ENCODE results near the gene ZBTB47. TPM values are rescaled to one million over a fixed set of nuclear protein-coding genes. Genes with fewer than 3 reads are reported as not detected.

ZBTB47 gene
- polyA plus RNA-seq, 1 donor = 36.9 TPM

DNA sequence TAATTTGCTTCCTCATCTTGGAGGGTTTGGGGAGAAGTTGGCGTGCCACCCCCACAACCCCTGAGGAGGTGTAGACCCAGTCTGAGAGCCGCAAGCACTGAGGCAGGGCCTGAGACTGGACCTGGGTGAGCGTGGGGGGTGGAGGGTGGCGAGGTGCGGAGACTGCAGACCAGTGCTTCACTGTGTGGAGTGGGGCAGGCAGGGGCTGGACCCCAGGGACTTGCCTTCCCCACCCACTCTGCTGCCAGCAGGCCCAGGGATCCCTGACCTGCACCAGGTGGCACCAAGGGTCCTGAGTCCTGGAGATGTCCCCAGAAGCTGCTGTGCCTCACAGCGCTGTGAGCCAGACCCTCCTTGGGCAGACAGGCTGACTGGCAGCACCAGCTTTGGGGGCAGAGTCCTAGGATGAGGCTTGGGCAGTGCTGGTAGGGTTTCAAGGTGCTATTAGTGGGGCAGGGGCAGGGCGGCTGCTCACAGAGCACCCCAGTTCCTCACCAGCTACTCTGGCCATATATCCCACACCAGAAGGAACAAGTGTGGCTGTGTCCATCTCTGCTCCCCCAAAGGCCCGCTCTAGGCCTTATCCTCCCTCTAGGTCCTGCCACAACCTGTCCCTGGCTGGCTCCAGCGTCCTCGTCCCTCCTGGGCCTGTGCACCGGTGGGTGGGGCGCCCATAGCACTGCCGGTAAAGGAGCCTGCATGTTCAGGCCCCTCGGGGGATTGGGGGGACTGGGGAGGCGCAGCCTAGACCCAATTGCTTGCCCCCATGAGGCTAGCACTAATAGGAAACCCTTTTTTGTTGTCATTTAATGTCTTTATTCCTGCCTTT is 11.8 kb downstream of the ZBTB47 start:
- no peak for DNase-seq (ENCODE audit: low read depth)

DNA sequence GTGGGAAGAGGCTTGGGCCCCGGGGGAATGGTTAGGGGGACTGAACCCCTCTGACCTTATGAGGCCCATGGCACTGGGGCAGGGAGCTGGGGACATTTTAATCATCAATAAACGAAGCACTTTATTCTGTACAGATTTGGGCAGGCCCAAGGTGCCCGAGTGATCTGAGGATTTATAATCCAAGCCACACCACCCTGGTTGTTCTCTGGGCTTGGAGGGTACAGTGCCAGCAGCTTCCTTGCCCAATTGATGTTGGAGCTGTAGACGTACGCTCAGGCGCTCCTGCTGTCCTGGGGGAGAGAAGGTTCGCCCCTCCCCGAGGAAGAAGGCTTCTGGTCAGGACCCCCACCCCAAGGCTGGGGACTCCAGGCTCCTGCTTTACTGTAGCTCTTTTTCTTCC is 12.5 kb downstream of the ZBTB47 start:
- DNase-seq (ENCODE audit: low read depth) = no peak

DNA sequence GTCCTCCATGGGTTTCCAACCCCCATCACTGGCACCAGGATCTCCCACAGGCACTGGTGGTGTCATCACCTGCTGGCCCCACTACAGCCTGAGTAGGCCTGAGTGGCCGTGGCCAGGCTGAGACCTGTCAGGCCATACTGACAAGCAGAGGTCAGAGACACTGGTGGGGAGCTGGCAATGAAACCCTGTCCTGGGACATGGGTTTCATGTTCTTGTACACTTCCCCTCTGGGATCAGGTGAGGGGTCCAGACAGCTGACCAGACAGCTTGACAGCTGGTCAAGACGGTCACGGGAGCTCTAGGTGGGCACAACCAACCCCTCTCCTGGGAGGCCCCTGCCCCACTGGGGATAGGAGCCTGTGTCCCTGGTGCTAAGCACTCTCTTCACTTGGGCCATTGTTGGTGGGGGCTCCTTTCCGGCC is 13.1 kb downstream of the ZBTB47 start:
- no peak for DNase-seq (ENCODE audit: low read depth)

DNA sequence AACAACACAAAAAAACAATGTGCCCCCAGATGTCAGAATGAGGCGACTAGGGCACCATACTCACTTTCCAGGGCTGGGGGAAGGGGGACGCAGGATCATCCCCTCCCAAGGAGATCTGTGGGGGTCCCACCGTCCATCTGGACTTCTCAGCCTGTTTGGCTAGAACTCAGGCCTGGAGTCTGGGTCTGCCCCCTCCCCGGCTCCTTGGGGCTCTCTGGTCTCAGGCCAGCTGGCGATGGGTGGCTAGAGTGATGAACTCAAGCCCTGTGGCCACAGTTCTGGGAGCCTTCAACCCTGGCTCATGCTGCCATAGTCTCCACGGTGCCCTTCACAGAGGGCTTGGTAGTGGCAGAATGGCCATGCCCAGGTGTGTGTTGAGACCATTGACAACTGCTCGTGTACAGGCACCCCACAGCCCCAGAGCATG is 13.6 kb downstream of the ZBTB47 start:
- no peak for DNase-seq (ENCODE audit: low read depth)

DNA sequence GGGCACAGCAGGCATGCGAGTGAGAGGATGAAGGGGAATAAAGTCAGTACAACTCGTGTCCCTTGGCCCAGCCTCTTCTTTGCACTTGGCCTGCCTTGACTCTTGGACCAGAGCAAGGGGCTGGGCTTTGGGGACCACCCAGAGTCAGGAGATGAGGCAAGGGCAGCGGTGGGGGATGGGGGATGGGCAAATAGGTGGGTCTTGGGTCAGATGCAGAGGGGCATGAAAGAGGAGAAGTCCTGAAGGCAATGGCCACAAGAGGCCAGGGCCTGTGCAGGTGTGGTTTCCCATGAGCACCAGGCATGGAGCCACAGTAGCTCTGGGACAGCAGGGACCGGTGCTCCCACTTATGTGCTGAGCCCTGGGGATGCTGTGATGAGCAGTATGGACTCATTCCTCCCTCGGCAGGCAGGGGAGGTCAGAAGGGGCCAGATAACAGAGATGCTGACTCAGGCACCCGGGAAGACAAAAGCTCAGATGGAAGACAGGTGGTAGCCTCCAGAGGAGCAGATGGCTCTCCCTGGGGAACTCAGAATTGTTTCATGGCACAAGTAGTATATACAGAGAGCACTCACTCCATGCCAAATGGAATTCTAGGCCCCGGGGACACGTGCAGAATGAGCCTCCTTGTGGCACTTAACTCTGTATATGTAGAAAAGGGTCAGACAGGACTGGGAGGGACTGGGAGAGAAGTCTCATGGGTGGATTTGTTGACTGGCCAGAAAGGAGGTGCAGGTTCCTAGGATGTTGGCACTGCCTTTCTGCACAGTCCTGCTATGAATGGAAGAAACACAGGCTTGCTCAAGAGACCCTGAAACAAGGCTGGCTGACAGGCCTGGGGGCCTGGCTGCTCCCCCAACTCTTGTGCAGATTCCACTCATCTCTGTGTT is 14.3 kb downstream of the ZBTB47 start:
- no peak for DNase-seq (ENCODE audit: low read depth)

DNA sequence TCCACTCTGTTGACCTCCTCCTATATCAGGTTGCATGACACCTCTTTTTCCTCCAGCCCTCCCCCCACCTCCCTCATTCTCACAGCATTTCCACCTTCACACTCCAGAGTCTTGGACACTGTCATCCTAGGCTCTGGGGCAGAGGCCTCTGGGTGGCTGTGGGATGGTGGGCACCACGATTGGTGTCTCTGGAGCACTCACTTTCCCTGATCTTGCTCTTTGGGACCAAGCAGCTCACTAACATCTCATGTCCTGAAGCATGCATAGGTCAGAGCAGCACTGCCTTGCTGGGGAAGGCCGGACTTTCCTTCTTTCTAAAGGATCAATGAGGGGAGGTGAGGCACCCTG is 14.9 kb downstream of the ZBTB47 start:
- no peak for DNase-seq (ENCODE audit: low read depth)

DNA sequence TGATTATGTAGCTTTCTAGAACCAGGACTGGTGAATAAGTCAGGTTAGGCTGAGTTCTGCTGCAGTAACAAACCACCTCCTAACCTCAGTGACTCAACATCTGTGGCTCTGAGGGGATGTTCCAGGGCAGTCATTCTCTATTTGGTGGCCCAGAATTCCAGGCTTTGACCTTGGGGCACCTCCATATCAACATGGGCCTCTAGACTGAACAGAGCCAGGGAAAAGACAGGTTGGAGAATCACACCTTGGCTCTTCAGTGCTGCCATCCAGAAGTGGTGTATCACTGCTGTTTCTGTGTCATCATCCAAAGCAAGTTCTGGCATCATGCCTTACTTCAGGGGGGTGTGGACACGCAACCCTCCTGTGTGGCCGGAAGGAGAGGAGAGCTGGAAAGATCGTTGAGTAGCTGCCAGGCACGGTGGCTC is 15.3 kb downstream of the ZBTB47 start:
- DNase-seq (ENCODE audit: low read depth) = no peak

DNA sequence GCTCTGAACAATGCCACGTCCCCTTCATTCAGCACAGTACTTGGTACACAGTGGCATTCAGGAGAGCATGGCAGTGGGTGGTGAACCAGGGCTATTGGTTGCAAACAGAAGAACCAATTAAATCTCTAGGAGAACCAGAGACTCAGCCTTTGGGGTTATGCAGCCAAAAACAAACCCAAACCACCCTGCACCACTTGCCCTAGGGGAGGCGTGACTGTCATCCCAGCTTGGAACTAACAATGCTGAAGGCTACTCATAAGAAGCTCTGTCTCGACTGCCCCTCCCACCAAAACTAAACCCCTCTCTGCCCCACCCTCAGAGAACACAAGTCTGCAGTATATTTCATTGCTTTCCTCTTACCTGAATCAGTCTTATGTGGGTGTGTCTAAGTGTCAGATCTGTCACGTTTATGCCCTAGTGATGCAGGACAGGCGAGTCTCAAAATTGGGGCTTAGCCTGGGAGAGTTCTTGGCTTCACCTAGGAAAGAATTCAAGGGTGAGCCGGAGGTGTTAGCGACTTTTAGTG is 16.6 kb downstream of the ZBTB47 start:
- DNase-seq (ENCODE audit: low read depth) = no peak

DNA sequence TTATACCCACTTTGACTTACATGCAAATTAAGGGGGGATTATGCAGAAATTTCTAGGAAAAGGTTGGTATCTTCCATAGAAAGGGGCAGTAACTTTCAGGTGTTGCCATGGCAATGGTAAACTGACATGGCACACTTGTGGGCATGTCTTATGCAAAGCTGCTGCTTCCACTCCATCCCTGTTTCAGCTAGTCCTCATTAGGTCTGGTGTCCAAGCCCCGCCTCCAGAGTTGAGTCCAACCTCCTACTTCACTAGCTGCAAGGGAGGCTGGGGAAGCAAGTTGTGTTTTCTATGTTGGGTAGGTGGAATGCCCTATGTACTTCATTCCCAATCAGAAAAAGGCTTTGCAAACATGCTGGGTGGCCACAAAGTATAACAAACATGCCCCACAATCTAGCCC is 17.2 kb downstream of the ZBTB47 start:
- no peak for DNase-seq (ENCODE audit: low read depth)

DNA sequence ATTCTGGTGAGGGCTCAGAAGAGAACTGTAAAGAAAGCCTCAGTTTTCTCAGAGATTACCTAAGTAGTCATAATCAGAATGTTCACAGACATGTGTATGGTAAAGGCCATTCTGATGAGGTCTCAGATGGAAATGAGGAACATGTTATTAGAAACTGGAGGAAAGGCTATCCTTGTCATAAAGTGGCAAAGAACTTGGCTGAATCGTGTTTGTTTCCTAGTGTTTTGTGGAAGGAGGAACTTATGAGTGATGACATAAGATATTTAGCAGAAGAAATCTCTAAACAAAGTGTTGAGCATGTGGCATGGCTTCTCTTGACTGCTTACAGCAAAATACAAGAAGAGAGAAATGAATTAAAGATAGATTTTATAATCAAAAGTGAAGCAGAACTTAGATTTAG is 19.0 kb downstream of the ZBTB47 start:
- DNase-seq (ENCODE audit: low read depth) = no peak

DNA sequence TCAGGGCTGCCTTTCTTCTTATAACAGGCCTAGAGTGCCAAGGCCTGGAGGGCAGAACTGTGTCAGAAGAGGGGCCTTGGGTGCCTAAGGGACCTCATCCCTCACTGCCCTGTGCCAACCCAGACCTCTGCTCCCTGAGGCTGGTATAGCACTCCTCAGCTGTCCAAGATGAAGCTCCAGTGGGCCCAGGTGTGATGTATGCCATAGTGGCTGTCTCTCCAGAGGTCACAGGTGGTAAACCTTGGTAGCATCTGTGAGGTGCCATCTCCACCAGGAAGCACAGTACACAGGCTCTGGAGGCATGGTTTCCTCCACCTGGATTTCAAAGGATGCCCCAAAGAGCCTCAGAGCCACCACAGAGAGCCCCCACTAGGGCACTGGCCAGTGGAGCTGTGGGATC is 19.6 kb downstream of the ZBTB47 start:
- no peak for DNase-seq (ENCODE audit: low read depth)

DNA sequence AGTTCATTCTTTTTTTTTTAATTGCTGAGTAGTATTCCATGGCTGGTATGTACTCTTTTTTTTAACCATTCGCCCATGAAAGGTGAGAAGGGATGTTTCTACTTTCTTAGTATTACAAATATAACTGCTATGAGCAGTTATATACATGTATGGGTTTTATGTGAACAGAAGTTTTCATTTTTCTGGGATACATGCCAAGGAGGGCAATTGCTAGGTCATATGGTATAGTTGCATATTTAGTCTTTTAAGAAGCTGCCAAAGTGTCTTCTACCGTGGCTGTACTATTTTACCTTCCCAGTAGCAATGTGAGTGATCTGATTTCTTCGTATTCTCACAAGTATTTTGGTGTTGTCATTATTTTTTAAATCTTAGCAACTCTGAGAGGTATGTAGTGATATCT is 20.6 kb downstream of the ZBTB47 start:
- no peak for DNase-seq (ENCODE audit: low read depth)

DNA sequence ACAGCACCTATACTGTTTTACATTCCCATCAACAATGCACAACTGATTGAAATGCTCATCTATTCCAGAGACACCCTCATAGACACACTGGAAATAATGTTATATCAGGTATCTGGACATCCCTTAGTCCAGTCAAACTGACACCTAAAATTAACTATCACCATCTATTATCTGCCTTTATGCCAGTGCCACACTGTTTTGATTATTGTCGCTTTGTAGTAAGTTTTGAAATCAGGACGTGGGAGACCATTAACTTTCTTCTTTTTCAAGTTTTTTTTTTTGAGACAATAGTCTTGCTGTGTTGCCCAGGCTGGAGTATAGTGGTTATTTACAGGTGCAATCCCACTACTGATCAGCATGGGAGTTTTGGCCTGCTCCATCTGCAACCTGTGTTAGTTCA is 22.4 kb downstream of the ZBTB47 start:
- no peak for DNase-seq (ENCODE audit: low read depth)

DNA sequence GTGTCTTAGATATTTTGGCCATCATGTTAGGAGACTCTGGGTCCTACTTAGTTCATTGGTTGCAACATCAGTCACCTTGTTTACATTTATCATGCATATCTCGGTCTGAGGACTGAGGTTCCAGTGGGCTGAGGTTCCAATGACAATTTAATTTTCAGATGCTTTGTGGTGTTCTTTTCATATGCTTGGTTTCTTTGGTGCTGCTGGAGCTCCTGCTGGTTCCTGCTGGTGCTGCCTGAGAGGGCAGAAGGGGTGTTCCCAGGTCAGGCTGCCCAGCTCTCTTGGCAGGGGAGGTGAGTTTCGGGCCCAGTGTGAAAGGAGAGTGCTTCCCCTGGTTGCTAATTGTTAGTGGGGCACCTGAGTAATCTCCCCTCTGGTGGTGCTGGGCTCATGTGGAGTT is 24.9 kb downstream of the ZBTB47 start:
- no peak for DNase-seq (ENCODE audit: low read depth)

DNA sequence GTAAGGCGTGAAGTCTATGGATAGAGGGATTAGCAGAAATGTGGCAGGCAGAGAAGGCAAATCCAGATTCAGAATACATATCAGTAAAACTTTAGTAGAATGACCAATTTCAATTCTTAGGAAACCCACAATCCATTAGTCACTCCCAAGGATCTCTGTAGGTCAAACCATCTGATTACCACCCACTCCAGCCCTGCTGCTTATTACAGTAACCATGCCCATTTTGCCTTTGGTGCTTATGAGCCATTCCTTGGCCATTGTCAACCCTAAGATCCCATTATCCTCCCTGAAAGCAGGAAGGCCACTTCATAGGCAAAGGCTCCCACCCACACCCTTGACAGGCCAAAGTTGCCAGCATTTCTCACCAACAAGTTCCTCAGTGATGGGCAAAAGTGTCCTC is 26.8 kb downstream of the ZBTB47 start:
- DNase-seq (ENCODE audit: low read depth) = no peak

DNA sequence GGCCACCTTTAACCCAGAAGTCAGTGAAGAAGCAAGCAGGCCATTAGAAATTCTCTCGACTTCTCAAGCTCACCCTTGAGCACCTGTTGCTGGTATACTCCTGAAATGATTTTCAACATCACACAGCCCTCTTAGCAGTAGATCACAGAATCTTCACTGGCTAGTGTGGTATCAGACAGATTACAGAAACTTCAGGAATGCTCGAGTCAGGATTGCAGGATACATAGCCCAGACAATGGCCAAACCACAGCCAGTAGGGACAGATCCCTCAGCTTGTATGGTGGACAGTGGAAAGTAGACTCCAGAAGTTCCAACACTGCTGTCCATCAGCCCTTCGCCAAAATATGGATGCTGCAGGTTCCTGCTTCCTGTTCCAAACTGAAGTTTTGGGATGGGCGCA is 27.3 kb downstream of the ZBTB47 start:
- DNase-seq (ENCODE audit: low read depth) = no peak

DNA sequence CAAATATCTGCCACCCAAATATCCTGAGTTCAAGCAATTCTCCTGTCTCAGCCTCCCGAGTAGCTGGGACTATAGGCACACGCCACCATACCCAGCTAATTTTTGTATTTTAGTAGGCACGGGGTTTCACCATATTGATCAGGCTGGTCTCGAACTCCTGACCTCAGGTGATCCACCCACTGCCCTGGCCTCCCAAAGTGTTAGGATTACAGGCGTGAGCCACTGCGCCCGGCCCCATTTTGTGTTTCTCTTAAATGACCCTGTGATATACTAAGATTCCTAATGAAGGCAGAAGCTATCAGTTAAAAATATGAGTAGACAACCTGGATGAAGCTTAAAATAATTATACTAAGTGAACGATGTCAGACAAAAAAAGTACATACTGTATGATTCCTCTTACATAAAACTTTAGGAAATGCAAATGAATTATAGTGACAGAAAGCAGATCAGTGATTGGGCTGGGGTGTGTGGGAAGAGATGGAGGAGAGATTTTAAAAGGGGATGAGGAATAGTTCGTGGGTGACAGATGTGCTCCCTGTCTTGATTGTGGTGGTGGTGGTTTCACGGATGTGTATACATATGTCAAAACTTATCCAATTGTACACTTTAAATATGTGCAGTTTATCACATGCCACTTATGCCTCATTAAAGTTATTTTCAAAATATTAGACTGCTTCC is 28.0 kb downstream of the ZBTB47 start:
- DNase-seq (ENCODE audit: low read depth) = no peak

DNA sequence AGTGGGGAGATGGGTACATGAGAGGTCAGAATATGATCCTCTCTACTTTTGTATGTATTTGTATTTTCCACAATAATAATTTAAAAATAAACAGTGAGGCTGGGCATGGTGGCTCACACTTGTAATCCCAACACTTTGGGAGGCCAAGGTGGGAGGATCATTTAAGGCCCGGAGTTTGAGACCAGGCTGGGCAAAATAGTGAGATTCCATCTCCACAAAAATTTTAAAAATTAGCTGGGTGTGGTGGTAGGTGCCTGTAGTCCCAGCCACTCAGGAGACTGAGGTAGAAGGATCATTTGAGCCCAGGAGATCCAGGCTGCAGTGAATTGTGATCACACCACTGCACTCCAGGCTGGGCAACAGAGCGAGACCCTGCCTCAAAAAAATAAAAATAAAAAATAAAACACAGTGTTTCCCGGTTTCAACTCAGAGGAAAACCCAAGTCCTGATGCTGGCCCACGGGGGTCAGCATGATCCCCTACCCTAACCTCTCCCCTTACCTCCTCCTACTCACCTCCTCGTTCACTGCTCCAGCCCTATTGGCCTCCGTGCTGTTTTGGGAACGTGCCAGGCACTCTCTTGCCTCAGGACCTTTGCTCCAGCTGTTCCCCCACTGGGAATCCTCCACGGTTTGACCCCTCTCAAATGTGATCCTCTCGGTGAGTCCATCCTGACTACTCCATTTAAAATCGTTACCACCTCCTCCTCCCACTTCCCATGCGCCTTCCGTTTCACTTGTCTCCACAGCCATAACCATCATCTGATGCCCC is 29.0 kb downstream of the ZBTB47 start:
- DNase-seq (ENCODE audit: low read depth) = no peak

DNA sequence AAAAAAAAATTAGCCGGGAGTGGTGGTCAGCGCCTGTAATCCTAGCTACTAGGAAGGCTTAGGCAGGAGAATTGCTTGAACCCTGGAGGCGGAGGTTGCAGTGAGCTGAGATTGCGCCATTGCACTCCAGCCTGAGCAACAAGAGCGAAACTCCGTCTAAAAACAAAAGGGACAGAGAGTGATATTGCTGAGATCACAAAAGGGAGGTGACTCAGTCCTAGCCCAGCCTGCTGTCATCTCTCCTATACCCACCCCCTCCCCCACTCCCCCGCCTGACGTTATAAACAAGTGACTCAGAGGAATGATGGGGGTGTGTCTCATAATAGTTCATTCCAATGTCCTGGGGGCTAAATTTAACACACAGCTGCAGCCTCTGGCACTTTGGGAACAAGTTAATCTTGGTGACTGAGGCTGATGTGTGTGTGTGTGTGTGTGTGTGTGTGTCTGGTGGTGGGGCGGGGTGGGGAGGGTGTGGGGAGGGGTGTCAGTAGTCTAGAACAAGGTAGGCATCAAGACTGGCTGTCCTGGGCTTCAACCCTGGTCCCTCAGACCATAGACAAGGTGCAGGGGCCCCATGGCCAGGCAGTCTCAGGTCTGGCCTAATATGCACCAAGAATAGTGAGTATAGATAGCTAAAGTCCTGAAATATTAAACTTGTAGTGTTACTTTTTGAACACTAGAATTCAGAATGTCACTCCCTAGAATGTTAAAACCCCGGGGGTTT is 30.5 kb downstream of the ZBTB47 start:
- DNase-seq (ENCODE audit: low read depth) = no peak

DNA sequence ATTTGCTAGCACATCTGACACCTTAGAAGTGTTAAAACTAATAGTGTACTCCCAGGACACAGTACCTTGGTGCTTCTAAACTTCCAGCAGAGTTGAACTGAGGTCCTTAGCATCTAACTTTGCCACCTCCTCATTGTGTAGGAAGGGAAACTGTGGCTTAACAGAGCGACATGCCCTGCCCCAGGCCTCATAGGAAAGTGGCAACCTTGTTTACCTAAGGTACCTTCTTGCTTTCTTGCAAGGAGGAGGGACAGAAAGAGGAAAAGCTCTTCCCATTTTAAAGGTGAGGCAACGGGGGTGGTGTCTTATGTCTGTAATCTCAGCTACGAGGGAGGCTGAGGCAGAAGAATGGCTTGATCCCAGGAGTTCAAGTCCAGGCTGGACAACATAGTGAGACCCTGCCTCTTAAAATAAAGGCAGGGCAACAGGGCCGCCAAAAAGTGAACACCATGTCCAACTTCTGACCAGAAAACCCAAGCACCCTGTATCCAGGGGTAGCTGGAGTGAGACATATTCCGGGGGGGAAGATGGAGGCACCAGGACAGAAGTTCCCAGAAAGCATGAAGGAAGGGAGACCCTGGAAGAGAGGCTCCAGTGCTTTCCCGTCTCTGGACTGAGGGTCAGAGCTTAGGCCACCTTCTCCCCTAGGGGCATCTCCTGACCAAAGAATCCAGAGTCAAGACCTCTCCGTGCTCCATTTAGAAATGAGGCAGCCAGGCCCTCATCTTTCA is 31.3 kb downstream of the ZBTB47 start:
- no peak for DNase-seq (ENCODE audit: low read depth)

Data from forelimb muscle (tissue), 1 donor.